Smooth muscle cell (in vitro differentiated cells): Measurements from ENCODE around the gene RPL35A. TPM values are rescaled to one million over a fixed set of nuclear protein-coding genes. Genes with fewer than 3 reads are reported as not detected.

Experiments used
- DNase-seq: peaks from one replicate; lab custom pipeline; 2025; ENCODE audit not compliant: unreplicated experiment; lab: John Stamatoyannopoulos, UW
- H2AFZ ChIP-seq: fragments of 200-600 bp; sonication (generic); 2 replicates; pipeline ENCODE4 v1.6.0; 2016; ENCODE audit warnings: antibody characterized with exemption, low read depth, mild to moderate bottlenecking
- H3F3A ChIP-seq: fragments of 200-600 bp; sonication (generic); 2 replicates; pipeline ENCODE4 v1.6.0; 2017; ENCODE audit warnings: antibody characterized with exemption, low read depth
- H3K27ac ChIP-seq: fragments of 200-600 bp; sonication (generic); 2 replicates; pipeline ENCODE4 v1.5.1; 2016; ENCODE audit warnings: low read depth, mild to moderate bottlenecking
- H3K27me3 ChIP-seq: fragments of 200-600 bp; sonication (generic); 2 replicates; pipeline ENCODE4 v1.6.1; 2016; ENCODE audit warnings: low read depth, mild to moderate bottlenecking
- H3K36me3 ChIP-seq: fragments of 200-600 bp; sonication (generic); 2 replicates; pipeline ENCODE4 v1.5.1; 2016; ENCODE audit warnings: low read depth
- H3K4me1 ChIP-seq: fragments of 200-600 bp; sonication (generic); 2 replicates; pipeline ENCODE4 v1.5.1; 2016; ENCODE audit warnings: low read depth
- H3K4me2 ChIP-seq: fragments of 200-600 bp; sonication (generic); 2 replicates; pipeline ENCODE4 v1.6.0; 2016; ENCODE audit warnings: mild to moderate bottlenecking
- H3K4me3 ChIP-seq: fragments of 200-600 bp; sonication (generic); 2 replicates; pipeline ENCODE4 v1.5.1; 2016; ENCODE audit warnings: mild to moderate bottlenecking
- H3K79me2 ChIP-seq: fragments of 200-600 bp; sonication (generic); 2 replicates; pipeline ENCODE4 v1.6.0; 2016; ENCODE audit warnings: low read depth, mild to moderate bottlenecking
- H3K9ac ChIP-seq: fragments of 200-600 bp; sonication (generic); 2 replicates; pipeline ENCODE4 v1.6.0; 2016; ENCODE audit warnings: low read depth
- H3K9me3 ChIP-seq: fragments of 200-600 bp; sonication (generic); replicated peaks from 2 replicates; pipeline ENCODE4 v1.5.1; 2016; ENCODE audit warnings: low read depth
- H4K20me1 ChIP-seq: fragments of 200-600 bp; sonication (generic); 2 replicates; pipeline ENCODE4 v1.6.0; 2016; ENCODE audit warnings: low read depth
- WGBS: methylation state at CpG from one replicate; pipeline ENCODE4 v1.1.7; 2016; ENCODE audit warnings: low lambda C conversion rate; 5-methylcytosine and 5-hydroxymethylcytosine counted together
- polyA plus RNA-seq: library from polyadenylated mRNA; unstranded; fragments of >200 nt; fragmentation: Nextera tagmentation; extraction: Ambion mirVana; gene quantifications from 2 replicates; pipeline ENCODE4 v1.2.1, GENCODE V29; 2016
- total RNA-seq: library from RNA; depleted of rRNA; stranded (reverse); fragments of >200 nt; gene quantifications from 2 replicates; pipeline ENCODE4 v1.2.3, GENCODE V29; 2014
- TF ChIP-seq, protein P1 (sequence below): fragments of 200-600 bp; sonication (generic); IDR thresholded peaks from 2 replicates; pipeline ENCODE4 v1.5.1; 2017; ENCODE audit warnings: borderline replicate concordance, mild to moderate bottlenecking, antibody characterized with exemption; ENCODE audit not compliant: insufficient read depth, poor library complexity, severe bottlenecking

RPL35A gene
- total and polyA plus RNA-seq, 2 experiments from 2014 or later = 778 to 1,156 TPM

DNA sequence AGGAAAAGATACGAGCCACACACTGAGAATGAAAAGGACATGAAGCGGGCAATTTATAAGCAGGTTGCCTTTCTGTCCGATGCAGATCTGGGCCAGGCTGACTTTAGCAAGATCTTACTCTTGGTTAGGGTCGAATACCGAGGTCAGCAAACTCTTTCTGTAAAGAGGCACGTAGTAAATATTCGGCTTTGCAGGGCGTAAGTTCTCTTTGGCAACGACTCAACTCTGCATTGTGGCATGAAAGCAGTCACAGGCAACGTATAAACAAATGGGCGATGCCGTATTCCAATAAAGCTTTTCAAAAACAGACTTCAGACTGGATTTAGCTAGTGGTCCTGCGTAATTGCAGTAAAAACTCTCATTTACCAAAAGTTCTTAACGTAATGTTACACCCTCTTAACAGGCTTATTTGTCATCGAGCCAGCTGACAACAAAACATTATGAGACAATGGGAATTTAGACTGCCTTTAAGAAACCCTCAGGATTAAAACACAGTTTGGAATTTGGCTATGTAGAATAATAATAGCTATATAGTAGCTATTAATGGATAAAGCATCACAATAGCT, 13.1 kb upstream of the RPL35A start:
- 90% methylated on average over 15 of the region's 15 CpGs for WGBS
- Histone ChIP-seq H3K27me3 (no peaks in the 10 kb centered on the region), H3K4me3 (no peak overlapping the region), H3K4me1 (no peaks in the 10 kb centered on the region), H3K36me3 (no peaks in the 10 kb centered on the region), H3K4me2 (no peak overlapping the region), H3K9ac (no peak overlapping the region), H2AFZ (no peak overlapping the region), H3K27ac (no peak overlapping the region), H4K20me1 (no peaks in the 10 kb centered on the region), H3F3A (no peaks in the 10 kb centered on the region), H3K79me2 (no peaks in the 10 kb centered on the region), H3K9me3 (no peaks in the 10 kb centered on the region)
- TF ChIP-seq, protein P1, sequence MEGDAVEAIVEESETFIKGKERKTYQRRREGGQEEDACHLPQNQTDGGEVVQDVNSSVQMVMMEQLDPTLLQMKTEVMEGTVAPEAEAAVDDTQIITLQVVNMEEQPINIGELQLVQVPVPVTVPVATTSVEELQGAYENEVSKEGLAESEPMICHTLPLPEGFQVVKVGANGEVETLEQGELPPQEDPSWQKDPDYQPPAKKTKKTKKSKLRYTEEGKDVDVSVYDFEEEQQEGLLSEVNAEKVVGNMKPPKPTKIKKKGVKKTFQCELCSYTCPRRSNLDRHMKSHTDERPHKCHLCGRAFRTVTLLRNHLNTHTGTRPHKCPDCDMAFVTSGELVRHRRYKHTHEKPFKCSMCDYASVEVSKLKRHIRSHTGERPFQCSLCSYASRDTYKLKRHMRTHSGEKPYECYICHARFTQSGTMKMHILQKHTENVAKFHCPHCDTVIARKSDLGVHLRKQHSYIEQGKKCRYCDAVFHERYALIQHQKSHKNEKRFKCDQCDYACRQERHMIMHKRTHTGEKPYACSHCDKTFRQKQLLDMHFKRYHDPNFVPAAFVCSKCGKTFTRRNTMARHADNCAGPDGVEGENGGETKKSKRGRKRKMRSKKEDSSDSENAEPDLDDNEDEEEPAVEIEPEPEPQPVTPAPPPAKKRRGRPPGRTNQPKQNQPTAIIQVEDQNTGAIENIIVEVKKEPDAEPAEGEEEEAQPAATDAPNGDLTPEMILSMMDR = no peak
- no peak for DNase-seq

DNA sequence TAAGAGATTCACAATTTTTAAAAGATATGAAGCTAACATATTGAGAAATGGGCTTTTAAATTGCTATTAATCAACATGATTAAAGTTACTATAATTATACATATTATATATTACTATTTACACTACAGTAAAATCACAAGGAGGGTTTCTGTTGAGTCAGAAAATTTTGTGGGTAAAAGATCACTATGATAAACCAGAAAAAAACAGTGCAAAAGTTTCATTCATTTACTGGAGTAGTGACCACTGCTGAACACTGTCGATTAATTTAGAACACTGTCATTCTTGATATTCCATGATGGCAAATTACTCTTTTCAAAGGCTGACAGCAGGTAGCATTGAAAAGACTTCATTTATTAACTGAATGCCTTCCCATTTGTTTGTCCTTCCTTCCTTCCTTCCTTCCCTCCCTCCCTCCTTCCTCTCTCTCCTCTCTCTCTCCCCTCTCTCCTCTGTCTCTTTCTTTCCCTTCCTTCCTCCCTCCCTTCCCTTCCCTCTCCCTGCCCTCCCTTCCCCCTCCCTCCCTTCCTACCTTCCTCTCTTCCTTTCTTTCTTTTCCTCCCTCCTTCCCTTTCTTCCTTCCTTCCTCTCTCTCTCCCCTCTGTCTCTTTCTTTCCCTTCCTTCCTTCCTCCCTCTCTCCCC, 9.1 kb upstream of the RPL35A start:
- no peaks in the 10 kb centered on the region for H3K4me1 ChIP-seq
- H3K27ac ChIP-seq = no peak overlapping the region
- no peaks in the 10 kb centered on the region for H3F3A ChIP-seq
- no peaks in the 10 kb centered on the region for H3K36me3 ChIP-seq
- 91% methylated on average over 1 of the region's 1 CpG for WGBS
- TF ChIP-seq, protein P1 = no peak
- H3K79me2 ChIP-seq = no peaks in the 10 kb centered on the region
- no peaks in the 10 kb centered on the region for H3K9me3 ChIP-seq
- H4K20me1 ChIP-seq = no peaks in the 10 kb centered on the region
- no peak overlapping the region for H2AFZ ChIP-seq
- H3K4me3 ChIP-seq = no peak overlapping the region
- no peak for DNase-seq
- no peak overlapping the region for H3K4me2 ChIP-seq
- H3K27me3 ChIP-seq = no peaks in the 10 kb centered on the region
- no peak overlapping the region for H3K9ac ChIP-seq

DNA sequence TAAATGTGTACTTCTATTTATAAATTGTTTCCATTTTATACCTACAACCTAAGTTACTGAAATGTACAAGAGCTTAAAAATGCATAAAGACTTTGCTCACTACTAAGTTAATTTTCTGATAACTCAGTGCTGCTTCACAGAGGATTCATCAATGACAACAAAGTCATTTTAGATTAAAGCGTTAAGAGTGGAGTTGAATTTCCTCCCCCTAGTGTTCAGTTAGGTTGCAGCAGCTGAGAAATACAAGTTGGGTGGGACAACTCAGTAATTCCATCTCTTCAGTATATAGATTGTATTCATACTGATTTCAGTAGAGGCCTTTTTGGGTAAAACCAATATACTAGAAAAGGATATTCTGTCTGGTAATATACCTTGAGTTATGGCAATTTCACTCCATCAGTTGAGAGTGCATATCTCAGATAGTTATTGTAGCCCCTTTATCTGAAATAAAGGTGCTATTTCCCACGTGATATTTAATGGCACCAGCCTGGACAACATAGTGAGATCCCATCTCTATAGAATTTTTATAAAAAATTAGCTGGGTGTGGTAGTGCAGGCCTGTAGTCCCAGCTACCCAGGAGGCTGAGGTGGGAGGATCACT, 6.9 kb upstream of the RPL35A start:
- no peaks in the 10 kb centered on the region for H3F3A ChIP-seq
- H3K9ac ChIP-seq = no peak overlapping the region
- H3K79me2 ChIP-seq = no peaks in the 10 kb centered on the region
- no peak for DNase-seq
- no peaks in the 10 kb centered on the region for H3K36me3 ChIP-seq
- no peak overlapping the region for H3K4me3 ChIP-seq
- H3K27me3 ChIP-seq = no peaks in the 10 kb centered on the region
- no peaks in the 10 kb centered on the region for H4K20me1 ChIP-seq
- TF ChIP-seq, protein P1 = peak; percentile 67
- no peak overlapping the region for H3K27ac ChIP-seq
- no peaks in the 10 kb centered on the region for H3K4me1 ChIP-seq
- H3K4me2 ChIP-seq = no peak overlapping the region
- WGBS = 60% methylated on average over 2 of the region's 2 CpGs
- H2AFZ ChIP-seq = no peak overlapping the region
- H3K9me3 ChIP-seq = no peaks in the 10 kb centered on the region
